Measurements from ENCODE around the gene PKDCC. TPM values are rescaled to one million over a fixed set of nuclear protein-coding genes. Genes with fewer than 3 reads are reported as not detected.

Gene PKDCC
- total and polyA plus RNA-seq, 2 of the 13 experiments (the other 11 are each of a cell fraction or from before 2014, with no cell fraction given): 52.6 to 58.8 TPM

- TF ChIP-seq ZNF318 (CRISPR knock-in tag; IDR thresholded peaks at IDR 0.05) (no peak), MXD1 (CRISPR knock-in tag; IDR thresholded peaks at IDR 0.05) (no peak), ZNF607 (CRISPR knock-in tag; IDR thresholded peaks at IDR 0.05; ENCODE audit: borderline replicate concordance) (no peak), NR3C1 (CRISPR knock-in tag; IDR thresholded peaks at IDR 0.05) (no peak), ZNF83 (CRISPR knock-in tag; IDR thresholded peaks at IDR 0.05; ENCODE audit: borderline replicate concordance) (no peak), ZNF883 (CRISPR knock-in tag; IDR thresholded peaks at IDR 0.05; ENCODE audit: not compliant biosample characterization) (no peak), EHMT2 (IDR thresholded peaks at IDR 0.05; ENCODE audit: borderline replicate concordance, low read depth, low read length) (0 out of 2 replicates have a peak, but pooled peaks have one; percentile 11), ZFP37 (CRISPR knock-in tag; IDR thresholded peaks at IDR 0.05; ENCODE audit: borderline replicate concordance) (no peak), ZNF7 (CRISPR knock-in tag; IDR thresholded peaks at IDR 0.05) (no peak), JUNB (CRISPR knock-in tag; IDR thresholded peaks at IDR 0.05; ENCODE audit: borderline replicate concordance) (no peak), TGIF2 (CRISPR knock-in tag; IDR thresholded peaks at IDR 0.05) (no peak), PBX2 (CRISPR knock-in tag; IDR thresholded peaks at IDR 0.05) (peak; percentile 39; the same call in 1 of the 2 replicates), ISX (CRISPR knock-in tag; conservative IDR thresholded peaks at IDR 0.05) (no peak), DRAP1 (CRISPR knock-in tag; IDR thresholded peaks at IDR 0.05) (0 out of 2 replicates have a peak, but pooled peaks have one; percentile 20), ZBTB7B (CRISPR knock-in tag; IDR thresholded peaks at IDR 0.05) (no peak), ZNF556 (CRISPR knock-in tag; IDR thresholded peaks at IDR 0.05; ENCODE audit: borderline replicate concordance) (no peak), KDM1A (CRISPR knock-in tag; IDR thresholded peaks at IDR 0.05) (no peak), HDAC2 (CRISPR knock-in tag; IDR thresholded peaks at IDR 0.05) (no peak; the same call in none of the 2 replicates), ZNF589 (CRISPR knock-in tag; conservative IDR thresholded peaks at IDR 0.05) (no peak), ZNF567 (CRISPR knock-in tag; IDR thresholded peaks at IDR 0.05; ENCODE audit: borderline replicate concordance) (0 out of 2 replicates have a peak, but pooled peaks have one; percentile 58)
Measured at GRCh38 chr2:42107249-42108042, 59.6 kb downstream of the PKDCC start (continued).

All from HepG2 (cell line).